HG03558 (cell line): ENCODE results near the gene TSC22D3.
"Not testable (repeated sequence)": the region's sequence is repeated elsewhere in the genome, so short reads cannot be mapped to it uniquely, and the experiment has no call there.

Experiments
- ATAC-seq: cut with Tn5 transposase; IDR thresholded peaks from one replicate; pipeline ENCODE4 v1.9.1; 2021; ENCODE audit warnings: moderate number of reproducible peaks; ENCODE audit not compliant: unreplicated experiment; ENCODE audit errors: extremely low read depth

TSC22D3 gene

DNA sequence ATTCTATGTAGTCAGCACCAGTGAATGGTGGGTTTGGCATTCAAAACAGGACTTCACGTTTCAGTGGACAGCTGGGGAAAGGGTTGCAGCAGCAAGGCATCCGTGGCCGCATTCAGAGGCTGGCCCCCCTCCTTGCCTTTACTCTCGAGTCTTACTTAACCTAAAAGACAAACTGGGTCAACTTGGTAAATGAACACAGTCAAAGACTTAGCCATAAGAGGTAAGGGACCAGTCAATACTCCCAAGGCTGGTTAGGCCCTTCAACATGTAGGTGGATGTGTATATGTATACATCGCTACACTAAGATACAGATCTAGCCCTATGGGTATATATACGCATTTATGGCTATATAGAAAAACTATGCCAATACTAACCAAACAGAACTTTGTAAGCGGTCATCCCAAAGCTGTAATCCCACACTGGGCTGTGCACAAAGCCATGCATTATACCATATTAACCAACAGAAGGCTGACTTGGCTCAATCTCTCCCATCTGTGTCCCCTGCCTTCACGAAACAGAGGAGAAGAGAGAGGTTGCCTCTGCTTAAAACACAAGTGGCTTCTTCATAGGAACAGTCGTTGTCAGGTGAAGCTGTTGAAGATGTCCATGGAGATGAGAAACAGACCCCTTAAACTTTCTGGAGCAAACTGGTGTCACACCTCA lies 61.9 kb downstream of the TSC22D3 start:
- ATAC-seq, result no peak

DNA sequence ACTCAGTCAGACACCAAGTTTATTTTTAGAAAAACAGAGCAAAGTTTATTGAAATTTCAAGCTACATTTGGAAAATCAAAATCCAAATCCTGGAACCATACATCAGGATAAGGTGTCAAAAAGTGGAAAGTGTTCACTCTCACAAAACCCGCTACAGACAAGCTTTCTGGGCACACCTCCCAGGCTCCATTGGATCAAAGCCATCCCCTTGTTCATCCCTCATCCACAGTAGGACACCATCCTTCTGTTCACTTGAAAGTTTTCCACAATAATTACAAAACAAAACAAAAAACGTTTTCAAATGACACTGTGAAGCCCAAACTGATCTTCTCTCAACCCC lies 62.4 kb downstream of the TSC22D3 start:
- no peak for ATAC-seq

DNA sequence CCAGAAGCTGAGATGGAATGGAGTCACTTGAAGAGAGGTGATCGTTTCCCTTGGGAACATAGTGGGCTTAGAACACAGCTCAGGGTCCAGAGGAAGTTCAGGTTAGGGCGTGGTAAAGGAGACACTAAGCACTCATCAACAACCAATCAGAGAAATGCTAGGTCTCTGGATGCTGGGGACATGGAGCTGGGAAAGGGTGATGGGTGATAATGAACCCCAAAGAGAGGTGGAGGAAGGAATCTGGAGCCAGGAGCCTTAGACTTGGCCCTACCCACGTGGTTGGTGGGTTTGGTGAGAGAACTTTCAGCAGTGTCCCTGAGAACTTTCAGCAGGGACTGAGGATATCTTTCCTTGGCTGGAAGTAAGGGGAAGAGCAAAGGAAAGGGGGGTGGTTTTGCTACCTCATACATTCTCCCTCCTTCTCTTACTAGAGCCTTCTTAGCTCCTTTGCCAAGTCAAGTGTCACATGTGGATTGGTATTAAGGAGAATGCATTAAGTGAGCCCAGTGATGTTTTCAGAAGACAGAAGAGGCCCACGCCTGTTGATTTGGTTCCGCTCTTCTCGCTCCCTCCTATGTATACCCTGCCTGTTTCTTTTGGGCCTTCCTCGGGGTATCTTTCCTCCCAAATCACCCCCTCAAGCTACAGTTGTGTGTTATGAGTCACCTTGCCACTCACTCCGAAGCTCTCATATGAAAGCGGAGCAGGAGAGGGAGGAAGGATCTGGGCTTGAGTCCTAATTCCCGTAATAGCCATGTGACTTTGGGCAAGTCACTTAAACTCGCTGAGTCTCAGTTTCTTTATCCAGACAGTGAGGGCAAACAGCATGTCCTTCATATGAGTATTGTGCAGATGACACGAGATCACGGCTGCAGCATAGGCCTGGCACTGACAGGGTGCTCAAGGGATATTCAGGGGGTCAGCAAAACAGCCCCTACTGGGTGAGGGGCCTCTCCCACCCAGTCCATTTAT lies 63.1 kb downstream of the TSC22D3 start:
- ATAC-seq, result no peak

DNA sequence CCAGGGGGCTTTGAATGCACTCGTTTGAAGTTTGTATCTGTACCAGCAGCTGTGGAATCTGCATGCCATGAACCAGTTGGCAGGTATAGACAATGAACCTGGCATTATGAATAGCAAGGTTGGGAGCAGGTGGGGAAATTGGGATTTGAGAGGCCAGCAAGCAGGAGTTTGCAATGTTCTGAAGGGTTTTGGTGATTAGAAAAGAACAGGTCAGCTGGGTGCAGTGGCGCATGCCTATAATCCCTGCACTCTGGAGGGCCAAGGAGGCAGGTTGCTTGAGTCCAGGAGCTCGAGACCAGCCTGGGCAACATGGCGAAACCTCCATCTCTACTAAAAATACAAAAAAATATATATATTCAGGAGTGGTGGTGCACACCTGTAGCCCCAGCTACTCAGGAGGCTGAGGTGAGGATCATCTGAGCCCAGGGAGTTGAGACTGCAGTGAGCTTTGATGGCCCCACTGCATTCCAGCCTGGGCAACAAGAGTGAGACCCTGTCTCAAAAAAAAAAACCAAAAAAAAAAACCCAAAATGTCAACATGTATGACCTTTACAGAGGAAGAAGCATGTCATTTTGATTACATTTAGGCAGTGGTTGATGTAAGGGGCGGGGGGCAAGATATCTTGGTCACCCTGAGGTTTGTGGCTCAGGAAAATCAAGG lies 63.9 kb downstream of the TSC22D3 start:
- ATAC-seq, result no peak

DNA sequence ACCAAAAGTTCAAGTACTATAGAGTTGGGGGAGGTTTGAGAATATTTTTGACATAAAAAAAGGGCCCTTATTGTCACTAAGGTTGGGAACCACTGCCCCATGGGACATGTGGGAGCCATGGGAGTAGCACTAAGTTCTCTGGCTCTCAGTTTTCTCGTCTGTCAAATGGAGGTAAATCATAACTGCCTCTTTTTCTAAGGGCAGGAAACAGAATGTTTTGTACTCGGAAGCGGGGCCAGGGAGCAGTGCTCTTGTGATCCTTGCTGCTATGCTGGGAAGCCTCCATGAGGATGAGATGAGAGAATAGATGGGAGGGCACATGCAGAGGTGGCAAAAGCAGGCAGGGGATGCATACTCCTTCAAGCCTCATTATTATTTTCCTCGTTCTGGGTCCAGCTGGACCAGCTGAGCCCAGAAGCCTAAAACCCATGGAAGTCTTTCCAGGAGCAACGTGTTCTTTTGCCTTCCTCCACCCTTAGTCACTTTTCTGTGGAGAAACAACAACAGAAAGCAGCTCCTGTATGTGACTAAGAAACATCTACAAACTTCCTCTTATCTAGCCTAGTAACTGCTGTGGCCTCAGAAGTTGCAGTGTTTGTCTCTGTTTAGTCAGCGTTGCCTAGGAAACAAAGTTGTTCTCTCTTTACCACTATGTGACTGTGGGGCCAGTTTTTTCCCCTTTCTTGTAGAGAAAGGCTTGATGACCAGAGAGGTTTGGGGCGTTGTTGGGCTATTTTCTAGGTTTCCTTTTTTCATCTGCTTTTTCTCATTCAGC lies 64.8 kb downstream of the TSC22D3 start:
- peak; percentile 99 for ATAC-seq

DNA sequence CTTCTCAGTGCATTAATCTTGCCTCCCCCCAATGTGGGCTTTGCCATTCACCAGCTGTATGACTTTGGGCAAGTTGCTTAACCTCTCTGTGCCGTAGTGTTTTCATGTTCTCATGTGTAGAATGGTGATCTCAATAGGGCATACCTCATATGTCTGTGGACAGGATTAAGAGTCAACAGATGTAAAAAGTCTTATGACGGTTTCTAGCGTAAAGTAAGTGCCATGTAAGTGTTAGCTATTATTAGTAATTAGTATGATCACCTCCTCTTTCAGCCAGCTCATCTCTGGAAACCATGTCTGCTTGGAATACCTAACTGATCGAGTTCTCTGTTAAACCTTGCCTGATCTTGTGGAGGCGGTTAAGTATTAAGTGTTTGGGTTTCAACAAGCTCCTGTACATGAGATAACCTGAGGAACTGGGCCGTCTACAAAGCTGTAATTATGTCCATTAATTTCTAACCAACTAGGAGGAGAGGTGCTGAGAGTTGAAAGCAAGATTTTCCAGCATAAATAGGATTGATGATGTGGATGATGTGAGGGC lies 66.3 kb downstream of the TSC22D3 start:
- ATAC-seq, result no peak

DNA sequence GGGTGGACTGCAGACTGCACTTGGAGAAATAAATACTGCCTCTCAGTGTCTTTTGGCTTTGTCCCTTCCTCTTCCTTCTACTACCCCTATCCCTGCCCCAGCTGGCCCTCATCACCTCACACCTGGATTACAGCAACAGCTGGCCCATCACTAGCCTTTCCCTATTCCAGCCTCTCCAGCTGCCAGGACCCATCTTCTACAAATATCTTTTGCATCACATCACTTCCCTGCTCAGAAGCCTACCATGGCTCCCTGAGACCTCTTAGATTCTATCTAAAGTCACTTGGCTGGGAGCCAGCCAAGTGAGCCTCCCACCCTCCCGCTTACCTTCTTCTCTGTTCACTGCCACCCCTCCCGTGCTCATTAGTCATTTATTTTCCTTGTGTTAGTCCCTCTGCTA lies 66.8 kb downstream of the TSC22D3 start:
- ATAC-seq, result no peak

DNA sequence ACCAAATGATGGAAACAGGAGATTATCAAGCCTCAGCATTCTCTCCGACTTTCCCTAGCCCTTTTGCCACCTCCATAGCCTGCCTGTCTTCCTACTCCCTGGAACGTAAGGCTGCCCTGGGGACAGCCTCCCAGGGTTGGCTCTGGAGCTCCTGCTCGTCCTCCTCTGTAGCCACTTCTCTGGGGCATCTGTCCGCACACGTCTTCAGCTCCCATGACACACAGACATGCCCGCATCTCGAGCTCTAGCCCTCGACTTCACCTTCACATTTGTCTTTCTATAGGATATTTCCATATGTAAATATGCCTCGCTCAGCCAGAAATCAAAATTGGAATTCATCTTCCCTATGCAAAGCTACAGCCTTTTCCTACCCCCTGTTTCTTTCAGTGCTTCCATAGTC lies 67.7 kb downstream of the TSC22D3 start:
- no peak for ATAC-seq

DNA sequence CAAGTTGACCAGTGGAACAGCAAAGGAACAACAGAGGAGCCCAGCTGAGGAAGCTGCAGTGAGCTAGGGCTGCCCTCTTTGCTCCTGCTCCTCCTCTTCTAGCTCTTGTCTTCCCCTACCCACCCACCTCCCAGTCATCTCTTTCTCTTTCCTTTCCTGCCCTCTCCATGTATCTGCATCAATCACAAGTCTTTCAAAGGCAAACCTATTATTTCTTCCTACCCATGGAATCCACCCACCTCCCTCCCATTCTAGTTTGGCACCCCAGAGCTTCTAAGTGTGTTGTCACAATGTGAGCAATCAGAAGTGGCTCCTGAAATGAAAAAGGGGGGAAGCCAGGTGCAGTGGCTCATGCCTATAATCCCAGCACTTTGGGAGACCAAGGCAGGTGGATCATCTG lies 69.3 kb downstream of the TSC22D3 start:
- no peak for ATAC-seq

DNA sequence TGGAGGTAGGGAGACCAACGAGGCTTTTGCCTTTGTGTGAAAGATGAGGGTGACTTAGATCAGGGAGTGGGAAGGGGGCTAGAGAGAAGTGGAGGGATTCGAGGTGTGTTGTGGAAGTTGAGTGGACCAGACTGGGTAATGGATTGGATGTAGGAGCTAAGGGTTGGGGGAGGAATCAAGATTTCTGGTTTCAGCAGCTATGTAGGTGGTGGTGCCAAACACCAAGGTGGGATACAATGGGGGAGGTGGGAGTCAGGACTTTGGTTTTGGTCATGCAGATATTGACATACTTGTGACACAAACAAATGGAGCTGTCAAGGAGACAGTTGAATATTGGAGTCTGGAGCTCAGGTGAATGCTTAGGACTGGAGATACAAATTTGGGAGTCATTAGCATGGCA lies 71.0 kb downstream of the TSC22D3 start:
- ATAC-seq, result no peak

DNA sequence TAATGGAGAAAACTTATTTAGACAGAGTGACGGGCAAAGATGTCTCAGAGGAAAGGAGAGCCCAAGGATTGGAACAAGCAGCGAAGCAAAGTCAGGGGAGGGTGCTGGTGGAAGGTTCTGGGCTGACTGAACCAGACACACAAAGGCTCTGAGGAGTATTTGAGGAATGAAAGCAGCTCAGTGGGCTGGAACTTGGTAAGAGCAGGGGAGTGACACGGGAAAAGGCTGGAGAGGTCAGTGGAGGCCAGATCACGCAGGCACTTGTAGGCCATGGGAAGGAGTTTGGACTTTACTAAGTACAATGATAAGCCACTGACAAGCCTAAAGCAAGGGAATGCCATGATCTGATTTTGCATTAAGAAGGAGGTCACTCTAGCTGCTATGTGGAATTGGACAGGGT lies 71.4 kb downstream of the TSC22D3 start:
- ATAC-seq, result no peak

DNA sequence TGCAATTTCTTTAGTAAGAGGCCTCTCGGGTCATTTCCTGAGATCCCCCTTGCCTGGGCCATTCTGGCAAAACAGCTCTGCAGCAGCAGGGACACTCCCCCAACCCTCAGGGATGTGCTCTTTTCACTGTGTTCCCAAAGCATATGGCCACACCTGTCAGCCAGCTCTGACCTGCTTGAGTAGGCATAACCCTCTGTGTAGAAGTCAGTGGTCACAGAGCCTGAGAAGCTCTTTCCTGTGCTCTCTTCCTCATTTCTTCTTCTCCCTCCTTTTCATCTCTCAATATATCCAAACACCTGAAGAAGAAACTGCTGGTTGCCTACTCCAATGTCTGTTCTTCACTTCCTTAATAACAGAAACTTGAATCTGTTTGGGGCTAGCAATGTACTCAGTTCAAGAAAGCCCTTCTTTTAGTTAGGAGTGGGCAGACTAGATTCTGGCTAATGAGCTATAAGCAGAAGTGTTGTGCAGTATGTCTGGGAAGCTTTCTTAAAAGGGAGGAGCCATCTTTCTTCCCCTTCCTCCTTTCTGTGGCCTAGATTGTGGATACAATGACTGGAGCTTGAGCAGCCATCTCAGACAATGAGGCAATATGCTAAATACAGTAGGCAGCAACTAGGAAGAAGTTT lies 74.0 kb downstream of the TSC22D3 start:
- peak; percentile 67 for ATAC-seq

DNA sequence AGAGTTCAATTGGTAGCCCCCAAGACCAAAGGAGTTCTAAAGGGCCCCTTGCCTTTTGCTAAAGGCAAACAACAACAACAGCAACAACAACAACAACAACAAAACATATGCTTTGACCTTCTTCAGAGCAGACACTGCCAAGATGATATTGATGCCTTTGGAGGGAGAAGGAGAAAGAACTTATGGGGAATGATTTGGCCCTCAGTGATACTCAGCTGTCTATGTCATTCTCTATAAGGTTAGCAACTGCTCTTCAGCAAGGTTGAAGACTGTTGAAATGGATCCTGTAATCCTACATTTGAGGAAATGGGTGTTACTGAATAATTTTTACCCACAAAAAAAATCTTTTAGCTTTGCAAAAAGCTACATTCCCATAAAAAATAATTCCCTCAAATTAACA lies 74.8 kb downstream of the TSC22D3 start:
- no peak for ATAC-seq

DNA sequence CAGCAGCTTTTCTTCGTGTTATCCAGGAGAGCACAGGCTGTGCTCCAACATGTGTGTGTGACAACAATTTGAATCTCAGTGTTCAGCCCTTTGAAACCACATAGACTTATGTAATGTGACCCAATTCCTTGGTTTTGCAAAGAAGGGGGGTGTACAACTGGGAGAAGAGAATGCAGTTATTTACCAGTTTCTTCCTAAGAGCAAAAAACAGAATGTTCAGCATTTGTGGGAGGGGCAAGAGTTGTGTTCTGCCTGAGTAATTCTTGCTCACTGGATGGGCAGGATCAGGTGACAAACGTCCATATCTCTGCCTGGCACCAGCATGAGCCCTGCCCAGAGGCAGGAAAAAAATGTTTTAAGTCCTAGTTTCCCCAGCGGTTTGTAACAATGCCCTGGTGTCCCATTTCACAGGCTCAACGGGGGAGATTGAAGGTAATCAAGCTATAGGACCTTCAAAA lies 75.2 kb downstream of the TSC22D3 start:
- no peak for ATAC-seq

DNA sequence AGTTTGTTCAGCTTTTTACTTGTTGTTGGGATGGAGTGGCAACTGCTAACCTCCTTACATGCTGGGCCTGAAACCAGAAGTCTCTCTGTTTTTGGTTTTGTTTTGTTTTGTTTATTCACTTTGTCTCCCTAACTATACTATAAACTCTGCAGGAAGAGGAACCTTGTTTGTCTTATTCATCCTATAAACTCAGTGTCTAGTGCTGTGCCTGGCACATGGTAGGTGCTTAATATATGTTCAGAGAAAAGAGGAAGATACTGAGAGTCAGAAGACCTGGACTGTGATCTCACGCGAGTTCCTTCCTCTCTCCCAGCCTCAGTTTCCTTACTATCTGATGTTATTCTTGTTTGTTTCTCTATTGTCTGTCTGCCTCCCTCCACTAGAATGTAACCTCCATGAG lies 76.0 kb downstream of the TSC22D3 start:
- no peak for ATAC-seq

DNA sequence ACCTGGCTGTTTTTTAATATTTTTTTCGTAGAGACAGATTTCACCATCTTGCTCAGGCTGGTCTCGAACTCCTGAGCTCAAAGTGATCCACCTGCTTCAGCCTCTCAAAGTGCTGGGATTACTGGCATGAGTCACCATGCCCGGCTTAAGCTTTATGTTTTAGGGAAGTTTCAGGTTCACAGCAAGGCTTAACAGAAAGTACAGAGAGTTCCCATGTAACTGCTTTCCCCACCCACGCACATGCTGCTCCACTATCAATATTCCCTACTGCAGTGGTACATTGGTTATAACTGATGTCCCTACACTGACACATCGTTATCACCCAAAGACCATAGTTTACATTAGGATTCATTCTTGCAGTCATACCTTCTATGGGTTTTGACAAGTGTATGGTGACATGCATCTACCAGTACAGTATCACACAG lies 84.6 kb downstream of the TSC22D3 start:
- no peak for ATAC-seq

DNA sequence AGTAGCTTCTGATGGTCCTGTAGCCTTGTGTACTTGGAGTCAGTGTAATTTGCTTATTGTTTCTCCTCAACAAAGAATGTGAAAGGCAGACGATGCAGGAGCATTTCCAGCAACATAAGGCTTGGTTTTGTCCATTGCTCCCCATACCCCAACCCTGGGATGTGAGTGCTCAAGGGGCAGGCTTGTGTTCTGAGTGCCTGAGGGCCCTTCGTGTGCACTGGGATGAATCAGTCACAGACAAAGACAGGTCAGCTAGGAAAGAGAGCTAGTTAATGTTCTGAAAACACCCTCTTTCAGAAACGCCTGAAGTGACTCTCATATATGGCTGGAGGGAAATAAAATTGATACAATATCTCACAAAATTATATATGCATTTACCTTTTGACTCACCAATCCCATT lies 88.1 kb downstream of the TSC22D3 start:
- no peak for ATAC-seq

DNA sequence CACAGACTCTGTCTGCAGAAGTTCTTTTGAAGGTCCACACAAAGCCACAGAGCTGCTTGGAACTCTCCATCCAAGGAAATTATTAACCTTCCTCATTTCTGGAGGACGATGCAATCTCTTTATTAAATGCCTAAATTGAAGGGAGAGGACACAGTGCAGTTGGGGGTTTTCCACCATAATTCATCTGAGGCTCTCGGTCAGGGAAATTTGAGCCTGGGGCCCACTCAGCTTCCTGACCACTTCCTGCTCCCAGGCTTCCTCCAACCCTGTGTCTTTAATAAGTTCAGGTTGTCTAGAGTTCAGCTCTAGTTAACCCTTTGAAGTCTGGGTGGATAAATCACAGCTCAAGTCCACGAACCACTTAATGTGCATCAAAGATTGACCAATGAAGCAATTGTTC lies 88.8 kb downstream of the TSC22D3 start:
- ATAC-seq, result no peak

DNA sequence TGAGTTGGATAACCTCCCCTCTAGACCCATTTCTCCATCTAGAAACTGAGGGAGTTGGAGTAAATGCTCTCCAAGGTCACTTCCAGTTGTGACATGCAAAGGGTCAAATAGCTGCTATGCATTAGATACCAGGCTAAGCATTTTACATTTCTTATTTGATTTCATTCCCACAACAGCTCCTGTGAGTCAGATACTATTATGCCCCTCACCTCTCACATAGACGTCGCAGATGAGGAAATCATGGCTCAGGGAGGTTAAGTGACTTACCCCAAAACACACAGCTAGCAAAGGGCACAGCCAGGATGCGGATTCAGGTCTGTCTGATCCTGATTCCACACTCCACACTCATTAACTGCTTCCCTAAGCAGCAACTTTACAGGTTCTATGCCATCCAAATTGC lies 89.6 kb downstream of the TSC22D3 start:
- no peak for ATAC-seq

DNA sequence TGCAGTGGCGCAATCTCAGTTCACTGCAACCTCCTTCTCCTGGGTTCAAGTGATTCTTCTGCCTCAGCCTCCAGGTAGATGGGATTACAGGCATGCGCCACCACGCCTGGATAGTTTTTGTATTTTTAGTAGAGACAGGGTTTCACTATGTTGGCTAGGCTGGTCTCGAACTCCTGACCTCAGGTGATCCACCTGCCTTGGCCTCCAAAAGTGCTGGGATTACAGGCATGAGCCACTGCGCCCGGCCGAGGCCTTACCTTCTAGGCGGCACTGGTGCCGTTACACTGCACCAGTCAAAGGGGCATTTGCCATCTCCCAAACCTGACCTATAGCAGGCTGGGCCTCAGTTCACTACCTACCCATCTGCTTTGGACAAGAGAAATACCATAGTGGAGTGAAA lies 90.0 kb downstream of the TSC22D3 start:
- not testable (repeated sequence) for ATAC-seq
